ENCODE measurements around the gene TNFSF4. TPM values are rescaled to one million over a fixed set of nuclear protein-coding genes. Genes with fewer than 3 reads are reported as not detected.
A peak's percentile ranks its signal among the peaks of the same experiment; 100 is the strongest.

The TNFSF4 gene
- total and polyA plus RNA-seq, 2 experiments from 2014 or later: 4.2 to 4.8 TPM

DNA sequence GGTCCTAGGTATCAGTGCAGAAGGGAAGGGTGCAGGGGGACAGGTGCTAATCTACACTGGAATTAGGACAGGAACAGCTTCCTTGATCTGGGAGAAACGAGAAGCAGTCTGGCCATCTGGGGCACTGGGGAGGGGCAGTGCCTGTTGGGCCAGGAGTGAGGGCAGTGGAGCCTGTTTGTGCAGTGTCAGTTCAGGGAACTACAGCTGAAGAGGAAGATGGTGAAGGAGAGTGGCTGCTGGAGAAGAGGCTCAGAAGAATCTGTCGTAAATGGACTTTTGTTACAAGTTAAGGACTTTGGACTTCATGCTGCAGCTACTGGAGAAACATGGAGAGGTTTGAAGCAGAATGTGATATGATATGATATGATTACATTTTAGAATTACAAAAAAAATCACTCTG is 3.2 kb upstream of the TNFSF4 start:
- Histone ChIP-seq H3K27ac (no peak overlapping the region), H4K20me1 (ENCODE audit: insufficient read depth) (no peaks in the 10 kb centered on the region), H3K9me3 (ENCODE audit: low read depth) (no peaks in the 10 kb centered on the region), H3K36me3 (ENCODE audit: low read depth) (no peaks in the 10 kb centered on the region), H2AFZ (no peak overlapping the region), H3F3A (ENCODE audit: insufficient read depth) (no peaks in the 10 kb centered on the region; the same call in 1 of the 2 replicates), H3K27me3 (replicated peaks; ENCODE audit: insufficient read depth) (no peaks in the 10 kb centered on the region), H3K4me1 (ENCODE audit: insufficient read depth) (peaks cover 31% of the 10 kb centered on the region), H3K9me2 (ENCODE audit: insufficient read depth) (no peaks in the 10 kb centered on the region), H3K4me3 (no peak overlapping the region), H3K79me2 (ENCODE audit: insufficient read depth) (no peaks in the 10 kb centered on the region), H3K4me2 (ENCODE audit: unreplicated experiment) (no peak overlapping the region), H3K9ac (no peak overlapping the region)
- no peak for DNase-seq
- WGBS, 2 experiments (ENCODE audit: low coverage in 1 of 2, low lambda C conversion rate in 2 of 2, missing lambda C conversion rate in 2 of 2): 91 to 94% methylated on average over 2 of the region's 2 CpGs
- in situ Hi-C loops (cut with MboI): no loop called here
- no peak for TF ChIP-seq EZH2phosphoT487 (IDR thresholded peaks at IDR 0.05; ENCODE audit: insufficient read depth, low read depth)
- no peak for TF ChIP-seq EZH2 (IDR thresholded peaks at IDR 0.05; ENCODE audit: insufficient read depth, poor library complexity, severe bottlenecking)

GRCh38 chr1:173208868-173209267 is 1.7 kb upstream of the TNFSF4 start:
- H3K9me2 ChIP-seq (ENCODE audit: insufficient read depth): no peaks in the 10 kb centered on the region
- H2AFZ ChIP-seq: no peak overlapping the region
- no peak overlapping the region for H3K4me3 ChIP-seq
- no peaks in the 10 kb centered on the region; the same call in 1 of the 2 replicates for H3F3A ChIP-seq (ENCODE audit: insufficient read depth)
- no peaks in the 10 kb centered on the region for H3K36me3 ChIP-seq (ENCODE audit: low read depth)
- H3K79me2 ChIP-seq (ENCODE audit: insufficient read depth): no peaks in the 10 kb centered on the region
- H3K27ac ChIP-seq: no peak overlapping the region
- in situ Hi-C loops (cut with MboI): loop anchor here (10.0 kb wide), 2 partner anchors 384 to 464 kb away; no protein-coding TSS in a partner anchor
- H3K9me3 ChIP-seq (ENCODE audit: low read depth): no peaks in the 10 kb centered on the region
- peaks cover 34% of the 10 kb centered on the region for H3K4me1 ChIP-seq (ENCODE audit: insufficient read depth)
- H4K20me1 ChIP-seq (ENCODE audit: insufficient read depth): no peaks in the 10 kb centered on the region
- no peak overlapping the region for H3K4me2 ChIP-seq (ENCODE audit: unreplicated experiment)
- no peak overlapping the region for H3K9ac ChIP-seq
- TF ChIP-seq EZH2phosphoT487 (IDR thresholded peaks at IDR 0.05; ENCODE audit: insufficient read depth, low read depth) (no peak), EZH2 (IDR thresholded peaks at IDR 0.05; ENCODE audit: insufficient read depth, poor library complexity, severe bottlenecking) (no peak)
- H3K27me3 ChIP-seq (replicated peaks; ENCODE audit: insufficient read depth): no peaks in the 10 kb centered on the region
- DNase-seq: no peak
- WGBS, 2 experiments (ENCODE audit: low coverage in 1 of 2, low lambda C conversion rate in 2 of 2, missing lambda C conversion rate in 2 of 2): 67 to 71% methylated on average over 4 of the region's 4 CpGs

GRCh38 chr1:173208146-173208545 is 1.0 kb upstream of the TNFSF4 start:
- TF ChIP-seq EZH2phosphoT487 (IDR thresholded peaks at IDR 0.05; ENCODE audit: insufficient read depth, low read depth) (no peak), EZH2 (IDR thresholded peaks at IDR 0.05; ENCODE audit: insufficient read depth, poor library complexity, severe bottlenecking) (no peak)
- no peak overlapping the region for H2AFZ ChIP-seq
- H3K9ac ChIP-seq: no peak overlapping the region
- H3K36me3 ChIP-seq (ENCODE audit: low read depth): no peaks in the 10 kb centered on the region
- no peaks in the 10 kb centered on the region; the same call in 1 of the 2 replicates for H3F3A ChIP-seq (ENCODE audit: insufficient read depth)
- H3K27ac ChIP-seq: no peak overlapping the region
- in situ Hi-C loops (cut with MboI): loop anchor here (10.0 kb wide), 2 partner anchors 383 to 463 kb away; no protein-coding TSS in a partner anchor
- H3K4me1 ChIP-seq (ENCODE audit: insufficient read depth): peaks cover 34% of the 10 kb centered on the region
- DNase-seq: peak; percentile 23
- no peaks in the 10 kb centered on the region for H3K9me3 ChIP-seq (ENCODE audit: low read depth)
- no peaks in the 10 kb centered on the region for H3K9me2 ChIP-seq (ENCODE audit: insufficient read depth)
- H4K20me1 ChIP-seq (ENCODE audit: insufficient read depth): no peaks in the 10 kb centered on the region
- WGBS, 2 experiments (ENCODE audit: low coverage in 1 of 2, low lambda C conversion rate in 2 of 2, missing lambda C conversion rate in 2 of 2): 76 to 88% methylated on average over 1 of the region's 1 CpG
- no peak overlapping the region for H3K4me2 ChIP-seq (ENCODE audit: unreplicated experiment)
- H3K4me3 ChIP-seq: no peak overlapping the region
- H3K27me3 ChIP-seq (replicated peaks; ENCODE audit: insufficient read depth): no peaks in the 10 kb centered on the region
- H3K79me2 ChIP-seq (ENCODE audit: insufficient read depth): no peaks in the 10 kb centered on the region

GRCh38 chr1:173205146-173206051 is 1.7 kb downstream of the TNFSF4 start:
- in situ Hi-C loops (cut with MboI): loop anchor here (10.0 kb wide), 2 partner anchors 381 to 461 kb away; no protein-coding TSS in a partner anchor
- no peaks in the 10 kb centered on the region for H3K36me3 ChIP-seq (ENCODE audit: low read depth)
- H3K9me2 ChIP-seq (ENCODE audit: insufficient read depth): no peaks in the 10 kb centered on the region
- 0 out of 2 replicates have a peak overlapping the region, but pooled peaks have one; percentile 8 for H3K4me3 ChIP-seq
- peak; percentile 64 for DNase-seq
- no peaks in the 10 kb centered on the region for H3K79me2 ChIP-seq (ENCODE audit: insufficient read depth)
- 77 to 80% methylated on average over 7 of the region's 7 CpGs for WGBS, 2 experiments (ENCODE audit: low coverage in 1 of 2, low lambda C conversion rate in 2 of 2, missing lambda C conversion rate in 2 of 2)
- no peaks in the 10 kb centered on the region for H3K9me3 ChIP-seq (ENCODE audit: low read depth)
- H3F3A ChIP-seq (ENCODE audit: insufficient read depth): no peaks in the 10 kb centered on the region; the same call in 1 of the 2 replicates
- peak overlapping the region; percentile 76 for H3K4me2 ChIP-seq (ENCODE audit: unreplicated experiment)
- no peaks in the 10 kb centered on the region for H3K27me3 ChIP-seq (replicated peaks; ENCODE audit: insufficient read depth)
- H2AFZ ChIP-seq: no peak overlapping the region
- peaks cover 44% of the 10 kb centered on the region for H3K4me1 ChIP-seq (ENCODE audit: insufficient read depth)
- TF ChIP-seq EZH2 (IDR thresholded peaks at IDR 0.05; ENCODE audit: insufficient read depth, poor library complexity, severe bottlenecking): no peak
- no peak for TF ChIP-seq EZH2phosphoT487 (IDR thresholded peaks at IDR 0.05; ENCODE audit: insufficient read depth, low read depth)
- no peak overlapping the region for H3K9ac ChIP-seq
- no peak overlapping the region for H3K27ac ChIP-seq
- H4K20me1 ChIP-seq (ENCODE audit: insufficient read depth): no peaks in the 10 kb centered on the region
